Measurements from ENCODE around the gene MPP2. TPM values are rescaled to one million over a fixed set of nuclear protein-coding genes. Genes with fewer than 3 reads are reported as not detected.
A peak's percentile ranks its signal among the peaks of the same experiment; 100 is the strongest.
"Not testable (repeated sequence)": the region's sequence is repeated elsewhere in the genome, so short reads cannot be mapped to it uniquely, and the experiment has no call there.

The MPP2 gene
- total RNA-seq, 1 experiment from 2014 or later = 1.2 TPM

DNA sequence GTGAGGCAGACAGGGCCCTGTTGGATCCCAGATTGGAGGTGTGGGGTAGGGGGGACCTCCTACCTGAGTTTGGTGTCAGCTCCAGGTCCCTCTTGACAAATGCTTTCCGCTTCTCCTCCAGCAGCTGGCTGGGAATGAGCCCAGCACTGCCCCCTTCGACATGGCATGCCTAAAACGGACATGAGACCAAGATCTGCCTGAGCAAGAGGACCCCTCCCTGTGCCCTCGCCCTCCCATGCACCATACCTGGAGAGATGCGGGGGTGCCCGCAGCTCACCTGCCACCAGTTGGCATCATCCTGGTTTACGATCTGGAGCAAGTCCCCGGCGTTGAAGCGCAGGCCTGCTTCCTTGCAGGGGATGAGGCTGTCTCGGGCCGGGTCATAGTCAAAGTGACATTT, 26.2 kb downstream of the MPP2 start:
- H3K4me3 ChIP-seq = no peak overlapping the region
- no peak for DNase-seq (ENCODE audit: low read depth in 1 of 2, low spot score in 2 of 2)
- H3K27me3 ChIP-seq (replicated peaks) = peaks cover 7% of the 10 kb centered on the region; the same call in 1 of the 2 replicates
- no peaks in the 10 kb centered on the region for H3K36me3 ChIP-seq
- 0 out of 2 replicates have a peak, but pooled peaks cover 5% of the 10 kb centered on the region for H3K4me1 ChIP-seq (replicated peaks)
- H3K27ac ChIP-seq = no peak overlapping the region
- no peaks in the 10 kb centered on the region for H3K9me3 ChIP-seq (replicated peaks)

DNA sequence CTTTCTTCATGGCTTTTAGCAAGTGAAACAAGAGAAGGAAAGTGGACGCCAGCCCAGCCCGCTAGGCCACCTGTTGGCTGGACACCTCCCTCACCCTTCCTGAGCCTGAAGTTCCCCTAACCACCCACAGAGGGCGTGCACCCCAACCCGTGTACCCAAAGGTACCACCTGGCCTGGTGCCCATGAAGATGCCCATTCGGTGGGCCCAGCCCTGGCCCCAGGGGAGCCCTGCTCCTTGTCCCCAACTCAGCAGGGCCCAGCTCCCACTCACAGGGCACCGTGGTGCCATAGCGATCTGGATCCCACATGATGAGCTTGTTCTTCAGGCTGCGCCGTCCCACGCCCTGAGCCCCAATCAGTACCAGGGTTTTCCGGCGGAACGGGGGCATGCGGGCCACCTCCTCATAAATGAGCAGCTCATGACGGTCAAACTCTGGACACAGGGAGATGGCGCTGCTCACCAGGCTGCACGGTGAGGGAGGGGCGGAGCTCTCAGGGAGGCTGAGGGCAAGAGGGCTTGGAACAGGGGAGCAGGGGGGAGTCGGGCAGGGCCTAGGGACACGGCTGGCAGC, 26.8 kb downstream of the MPP2 start:
- no peak overlapping the region for H3K4me3 ChIP-seq
- H3K36me3 ChIP-seq = no peaks in the 10 kb centered on the region
- H3K9me3 ChIP-seq (replicated peaks) = no peaks in the 10 kb centered on the region
- 0 out of 2 replicates have a peak, but pooled peaks cover 5% of the 10 kb centered on the region for H3K4me1 ChIP-seq (replicated peaks)
- H3K27me3 ChIP-seq (replicated peaks) = peaks cover 6% of the 10 kb centered on the region; the same call in 1 of the 2 replicates
- no peak overlapping the region for H3K27ac ChIP-seq
- peak; percentile 40 to 70 for DNase-seq (ENCODE audit: low read depth in 1 of 2, low spot score in 2 of 2)

GRCh38 chr17:43879723-43880419, 27.5 kb downstream of the MPP2 start:
- Histone ChIP-seq H3K27ac (no peak overlapping the region), H3K9me3 (replicated peaks) (no peaks in the 10 kb centered on the region), H3K27me3 (replicated peaks) (peaks cover 6% of the 10 kb centered on the region; the same call in 1 of the 2 replicates), H3K4me1 (replicated peaks) (0 out of 2 replicates have a peak, but pooled peaks cover 5% of the 10 kb centered on the region), H3K4me3 (no peak overlapping the region), H3K36me3 (no peaks in the 10 kb centered on the region)
- DNase-seq (ENCODE audit: low read depth in 1 of 2, low spot score in 2 of 2) = no peak

DNA sequence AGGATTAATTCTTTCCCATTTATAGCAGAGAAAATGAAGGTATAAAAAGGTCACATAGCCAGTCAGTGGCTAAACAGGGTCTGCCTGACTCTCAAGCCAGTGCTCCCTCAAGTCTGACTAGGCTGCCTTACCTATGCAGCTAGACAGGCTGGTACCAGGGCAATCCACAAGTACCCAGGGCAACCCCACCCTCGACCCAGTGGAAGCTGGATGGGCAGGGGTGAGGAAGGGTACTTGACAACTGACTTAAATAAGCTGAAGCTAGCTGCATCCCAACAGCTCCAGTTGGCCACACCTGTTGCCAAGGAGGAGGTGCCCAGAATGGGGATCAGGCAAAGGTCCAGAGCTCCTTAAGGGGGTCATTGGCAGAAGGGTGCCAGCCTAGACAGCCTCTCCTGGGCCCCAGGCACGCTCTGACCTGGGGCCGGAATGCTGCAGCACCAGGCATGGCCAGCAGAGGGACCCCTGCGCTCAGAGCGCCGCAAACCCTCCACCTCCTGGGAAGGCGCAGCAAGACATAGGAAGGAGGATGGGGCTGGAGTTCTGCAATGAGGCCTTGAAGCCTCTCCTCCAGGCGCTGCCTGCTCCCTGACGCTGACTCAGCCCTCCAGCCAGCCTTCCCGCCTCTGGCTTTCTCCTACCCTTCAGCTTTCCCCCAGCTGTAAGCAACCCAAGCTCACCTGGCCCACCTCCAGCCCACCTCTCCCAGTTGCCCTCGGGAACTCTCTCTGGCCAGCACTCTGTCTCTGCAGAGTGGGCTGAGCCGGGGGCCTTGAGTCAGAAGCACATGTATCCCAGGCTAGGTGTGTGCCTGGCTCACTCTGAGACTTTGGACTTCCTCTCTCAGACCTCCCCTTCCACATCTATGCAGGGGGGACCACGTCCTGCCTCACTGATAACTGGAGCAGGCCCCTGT, 28.8 kb downstream of the MPP2 start:
- 0 out of 2 replicates have a peak, but pooled peaks cover 5% of the 10 kb centered on the region for H3K4me1 ChIP-seq (replicated peaks)
- H3K4me3 ChIP-seq = no peak overlapping the region
- no peaks in the 10 kb centered on the region for H3K9me3 ChIP-seq (replicated peaks)
- H3K36me3 ChIP-seq = no peaks in the 10 kb centered on the region
- peak; percentile 84 to 87 for DNase-seq (ENCODE audit: low read depth in 1 of 2, low spot score in 2 of 2)
- H3K27me3 ChIP-seq (replicated peaks) = no peaks in the 10 kb centered on the region
- no peak overlapping the region for H3K27ac ChIP-seq

- H3K9me3 ChIP-seq (replicated peaks) = no peaks in the 10 kb centered on the region
- 0 out of 2 replicates have a peak, but pooled peaks cover 5% of the 10 kb centered on the region for H3K4me1 ChIP-seq (replicated peaks)
- H3K27ac ChIP-seq = no peak overlapping the region
- H3K36me3 ChIP-seq = no peaks in the 10 kb centered on the region
- no peak overlapping the region for H3K4me3 ChIP-seq
- DNase-seq (ENCODE audit: low read depth in 1 of 2, low spot score in 2 of 2) = no peak
- H3K27me3 ChIP-seq (replicated peaks) = 0 out of 2 replicates have a peak, but pooled peaks cover 8% of the 10 kb centered on the region
Observed at GRCh38 chr17:43877451-43878155, 29.7 kb downstream of the MPP2 start.

GRCh38 chr17:43877031-43877430, 30.3 kb downstream of the MPP2 start:
- no peak for DNase-seq (ENCODE audit: low read depth in 1 of 2, low spot score in 2 of 2)

GRCh38 chr17:43875476-43876147, 31.7 kb downstream of the MPP2 start:
- Histone ChIP-seq H3K9me3 (replicated peaks) (no peaks in the 10 kb centered on the region), H3K36me3 (no peaks in the 10 kb centered on the region), H3K4me3 (no peak overlapping the region), H3K27me3 (replicated peaks) (0 out of 2 replicates have a peak, but pooled peaks cover 8% of the 10 kb centered on the region), H3K27ac (no peak overlapping the region), H3K4me1 (replicated peaks) (0 out of 2 replicates have a peak, but pooled peaks cover 10% of the 10 kb centered on the region)
- DNase-seq (ENCODE audit: low read depth in 1 of 2, low spot score in 2 of 2) = no peak

More at GRCh38 chr17:43877031-43877430, 30.3 kb downstream of the MPP2 start:
- Histone ChIP-seq H3K4me3 (no peak overlapping the region), H3K4me1 (replicated peaks) (0 out of 2 replicates have a peak, but pooled peaks cover 8% of the 10 kb centered on the region), H3K27me3 (replicated peaks) (0 out of 2 replicates have a peak, but pooled peaks cover 8% of the 10 kb centered on the region), H3K36me3 (no peaks in the 10 kb centered on the region), H3K27ac (no peak overlapping the region), H3K9me3 (replicated peaks) (no peaks in the 10 kb centered on the region)

- DNase-seq (ENCODE audit: low read depth in 1 of 2, low spot score in 2 of 2) = no peak
Observed at GRCh38 chr17:43874293-43874692, 33.0 kb downstream of the MPP2 start.

GRCh38 chr17:43873815-43874214, 33.5 kb downstream of the MPP2 start:
- no peak for DNase-seq (ENCODE audit: low read depth in 1 of 2, low spot score in 2 of 2)
- Histone ChIP-seq H3K9me3 (replicated peaks) (no peaks in the 10 kb centered on the region), H3K27me3 (replicated peaks) (0 out of 2 replicates have a peak, but pooled peaks cover 8% of the 10 kb centered on the region), H3K36me3 (no peaks in the 10 kb centered on the region), H3K27ac (no peak overlapping the region), H3K4me1 (replicated peaks) (0 out of 2 replicates have a peak, but pooled peaks cover 9% of the 10 kb centered on the region), H3K4me3 (no peak overlapping the region)

More at GRCh38 chr17:43874293-43874692, 33.0 kb downstream of the MPP2 start:
- Histone ChIP-seq H3K27ac (no peak overlapping the region), H3K4me3 (no peak overlapping the region), H3K4me1 (replicated peaks) (0 out of 2 replicates have a peak, but pooled peaks cover 10% of the 10 kb centered on the region), H3K9me3 (replicated peaks) (no peaks in the 10 kb centered on the region), H3K27me3 (replicated peaks) (0 out of 2 replicates have a peak, but pooled peaks cover 8% of the 10 kb centered on the region), H3K36me3 (no peaks in the 10 kb centered on the region)

DNA sequence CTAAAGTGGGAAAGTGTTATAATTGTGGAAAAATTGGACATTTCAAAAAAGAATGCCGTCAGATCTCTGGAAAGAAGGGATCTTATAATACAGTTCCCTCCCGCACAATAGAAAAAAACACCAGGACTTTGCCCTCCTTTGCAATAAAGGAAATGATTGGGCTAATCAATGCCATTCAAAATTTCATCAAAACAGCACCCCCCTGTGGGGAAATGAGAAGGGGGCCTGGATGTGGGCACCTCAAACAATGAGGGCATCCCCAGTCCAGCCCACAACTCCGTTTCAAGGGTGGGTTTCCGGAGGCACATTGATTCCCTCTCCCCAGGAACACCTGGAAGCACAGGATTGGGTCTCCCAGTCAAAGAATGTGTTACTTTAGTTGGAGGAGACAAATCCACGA, 34.2 kb downstream of the MPP2 start:
- Histone ChIP-seq H3K27ac (no peak overlapping the region), H3K27me3 (replicated peaks) (peaks cover 15% of the 10 kb centered on the region), H3K4me3 (no peak overlapping the region), H3K9me3 (replicated peaks) (no peaks in the 10 kb centered on the region; the same call in 1 of the 2 replicates), H3K4me1 (replicated peaks) (0 out of 2 replicates have a peak, but pooled peaks cover 5% of the 10 kb centered on the region), H3K36me3 (no peaks in the 10 kb centered on the region)
- no peak for DNase-seq (ENCODE audit: low read depth in 1 of 2, low spot score in 2 of 2)

- Histone ChIP-seq H3K4me3 (peak overlapping the region; percentile 7), H3K27me3 (replicated peaks) (peaks cover 19% of the 10 kb centered on the region), H3K27ac (no peak overlapping the region), H3K36me3 (no peaks in the 10 kb centered on the region), H3K4me1 (replicated peaks) (0 out of 2 replicates have a peak, but pooled peaks cover 5% of the 10 kb centered on the region), H3K9me3 (replicated peaks) (no peaks in the 10 kb centered on the region; the same call in 1 of the 2 replicates)
- no peak for DNase-seq (ENCODE audit: low read depth in 1 of 2, low spot score in 2 of 2)
Observed at GRCh38 chr17:43871946-43872690, 35.2 kb downstream of the MPP2 start.

DNA sequence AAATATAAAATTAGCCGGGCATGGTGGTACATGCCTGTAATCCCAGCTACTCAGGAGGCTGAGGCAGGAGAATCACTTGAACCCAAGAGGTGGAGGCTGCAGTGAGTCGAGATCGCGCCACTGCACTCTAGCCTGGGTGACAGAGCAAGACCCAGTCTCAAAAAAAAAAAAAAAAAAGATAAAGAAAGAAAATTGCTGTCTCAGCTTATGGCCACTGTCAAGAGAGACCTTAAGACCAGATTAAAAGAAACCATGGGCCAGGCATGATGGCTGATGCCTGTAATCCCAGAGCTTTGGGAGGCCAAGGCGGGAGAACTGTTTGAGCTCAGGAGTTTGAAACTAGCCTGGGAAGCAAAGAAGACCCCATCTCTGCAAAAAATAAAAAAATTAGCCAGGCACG, 38.3 kb downstream of the MPP2 start:
- not testable (repeated sequence) for DNase-seq (ENCODE audit: low read depth in 1 of 2, low spot score in 2 of 2); H3K4me1 ChIP-seq (replicated peaks); H3K36me3 ChIP-seq; H3K9me3 ChIP-seq (replicated peaks); H3K4me3 ChIP-seq; H3K27ac ChIP-seq
- H3K27me3 ChIP-seq (replicated peaks) = peaks cover 34% of the 10 kb centered on the region

Data from SJSA1 (cell line).